ACC112 (cell line): ENCODE data around the gene RGS16.

Experiments
- H2AFZ ChIP-seq: fragments of 200-600 bp; sonication (generic); one replicate; pipeline ENCODE4 v1.6.0; 2017; ENCODE audit warnings: antibody characterized with exemption, low read length; ENCODE audit not compliant: unreplicated experiment
- H3K27ac ChIP-seq: fragments of 200-600 bp; sonication (generic); 2 replicates; pipeline ENCODE4 v1.5.1; 2014; ENCODE audit warnings: low read depth, mild to moderate bottlenecking, antibody characterized with exemption, low read length, moderate library complexity
- H3K27me3 ChIP-seq: fragments of 200-600 bp; sonication (generic); 2 replicates; pipeline ENCODE4 v1.6.1; 2014; ENCODE audit warnings: mild to moderate bottlenecking, antibody characterized with exemption, low read length, moderate library complexity, mixed read lengths; ENCODE audit not compliant: insufficient read depth
- H3K36me3 ChIP-seq: fragments of 200-600 bp; sonication (generic); 2 replicates; pipeline ENCODE4 v1.6.1; 2016; ENCODE audit warnings: mild to moderate bottlenecking, antibody characterized with exemption, low read length, moderate library complexity, mixed read lengths; ENCODE audit not compliant: insufficient read depth
- H3K4me1 ChIP-seq: fragments of 200-600 bp; sonication (generic); one replicate; pipeline ENCODE4 v1.6.1; 2016; ENCODE audit warnings: low read length, mixed read lengths; ENCODE audit not compliant: insufficient read depth, unreplicated experiment, control insufficient read depth
- H3K4me3 ChIP-seq: fragments of 200-600 bp; sonication (generic); 2 replicates; pipeline ENCODE4 v1.5.1; 2014; ENCODE audit warnings: mild to moderate bottlenecking, low read depth, low read length
- H3K79me2 ChIP-seq: fragments of 200-600 bp; sonication (generic); one replicate; pipeline ENCODE4 v1.6.0; 2016; ENCODE audit warnings: low read length; ENCODE audit not compliant: control insufficient read depth, unreplicated experiment, insufficient read depth

RGS16 gene

DNA sequence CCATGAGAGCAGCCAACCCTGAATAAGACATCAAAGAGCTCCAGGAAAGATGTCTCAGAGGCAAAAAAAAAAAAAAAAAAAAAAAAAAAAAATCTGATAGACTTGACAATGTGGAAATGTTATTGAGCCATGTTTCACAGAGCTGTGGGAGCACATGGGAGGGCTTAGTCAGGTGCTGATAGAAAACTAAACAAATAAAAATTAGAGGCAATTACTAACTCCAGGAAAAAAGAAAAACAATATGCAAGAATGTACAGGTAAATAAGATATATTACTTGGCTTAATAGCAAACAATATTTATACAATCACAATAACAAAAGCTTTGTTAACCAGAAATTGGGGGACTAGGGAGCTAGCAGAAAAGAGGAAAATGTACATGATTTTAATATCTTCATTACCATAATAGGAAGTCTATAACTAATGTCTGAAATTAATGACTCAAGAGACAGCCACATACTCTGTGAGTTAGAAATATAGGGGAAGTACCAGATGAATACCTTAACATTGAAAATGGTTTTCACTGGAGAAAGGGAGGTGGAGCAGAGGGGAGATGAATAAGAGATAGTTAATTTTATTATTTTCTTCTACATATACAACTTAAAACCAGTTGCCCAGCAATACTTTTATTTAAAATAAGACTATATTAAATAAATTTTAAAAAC, 16.9 kb upstream of the RGS16 start:
- Histone ChIP-seq H3K36me3 (no peaks in the 10 kb centered on the region), H3K4me3 (no peak overlapping the region), H3K27ac (no peak overlapping the region), H2AFZ (no peak overlapping the region), H3K4me1 (peaks cover 28% of the 10 kb centered on the region), H3K27me3 (no peaks in the 10 kb centered on the region; the same call in 1 of the 2 replicates), H3K79me2 (no peaks in the 10 kb centered on the region)

DNA sequence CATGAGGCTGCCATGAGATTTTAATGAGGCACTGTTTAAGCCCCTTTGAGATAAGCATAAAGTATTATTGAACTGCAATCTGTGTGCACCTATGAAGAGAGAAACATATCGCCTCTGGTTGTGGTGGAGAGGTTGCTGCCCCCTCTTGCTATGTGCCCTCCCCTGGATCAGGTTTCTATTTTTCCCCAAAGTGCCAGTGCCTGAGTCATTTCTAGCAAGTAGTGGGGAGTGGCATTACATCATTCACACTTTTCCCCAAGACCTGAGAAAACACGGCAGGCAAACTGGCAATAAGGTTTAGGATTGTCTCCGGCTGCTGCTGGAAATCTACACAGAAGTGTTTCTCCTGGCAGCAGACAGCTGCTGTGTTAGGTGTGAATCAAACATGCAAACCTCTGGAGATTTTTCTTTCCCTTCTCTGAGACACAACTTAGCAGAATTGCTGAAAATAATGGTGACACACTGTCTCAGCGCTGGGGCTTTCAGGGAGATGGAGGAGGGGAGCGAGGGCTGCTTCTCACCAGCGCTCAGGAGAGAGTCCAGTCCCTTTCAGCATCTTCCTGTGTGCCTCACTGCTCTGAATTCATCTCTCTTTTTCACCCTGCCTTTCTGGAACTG, 13.7 kb upstream of the RGS16 start:
- Histone ChIP-seq H3K79me2 (no peaks in the 10 kb centered on the region), H3K27ac (no peak overlapping the region), H3K36me3 (no peaks in the 10 kb centered on the region), H3K4me3 (no peak overlapping the region), H2AFZ (no peak overlapping the region), H3K27me3 (no peaks in the 10 kb centered on the region; the same call in 1 of the 2 replicates), H3K4me1 (peaks cover 34% of the 10 kb centered on the region)

DNA sequence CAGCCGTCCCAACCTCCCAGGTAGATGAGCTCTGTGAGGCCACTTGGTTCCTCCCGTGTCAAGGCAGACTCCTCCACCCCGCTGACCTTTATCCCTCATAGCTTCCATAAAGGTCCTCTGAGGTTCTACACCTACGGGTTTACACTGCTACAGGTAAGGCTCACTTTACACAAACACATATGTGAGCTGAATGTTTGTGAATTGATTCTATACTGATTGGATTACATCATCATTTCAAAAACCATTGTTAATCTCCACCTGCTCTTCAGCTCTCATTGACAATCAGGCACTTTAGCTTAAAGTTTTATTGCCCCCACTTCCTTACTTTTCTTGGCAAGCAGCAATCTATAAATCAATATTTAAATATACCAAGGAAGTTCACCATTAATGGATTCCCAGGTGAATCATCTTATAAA, 12.8 kb upstream of the RGS16 start:
- no peak overlapping the region for H3K27ac ChIP-seq

DNA sequence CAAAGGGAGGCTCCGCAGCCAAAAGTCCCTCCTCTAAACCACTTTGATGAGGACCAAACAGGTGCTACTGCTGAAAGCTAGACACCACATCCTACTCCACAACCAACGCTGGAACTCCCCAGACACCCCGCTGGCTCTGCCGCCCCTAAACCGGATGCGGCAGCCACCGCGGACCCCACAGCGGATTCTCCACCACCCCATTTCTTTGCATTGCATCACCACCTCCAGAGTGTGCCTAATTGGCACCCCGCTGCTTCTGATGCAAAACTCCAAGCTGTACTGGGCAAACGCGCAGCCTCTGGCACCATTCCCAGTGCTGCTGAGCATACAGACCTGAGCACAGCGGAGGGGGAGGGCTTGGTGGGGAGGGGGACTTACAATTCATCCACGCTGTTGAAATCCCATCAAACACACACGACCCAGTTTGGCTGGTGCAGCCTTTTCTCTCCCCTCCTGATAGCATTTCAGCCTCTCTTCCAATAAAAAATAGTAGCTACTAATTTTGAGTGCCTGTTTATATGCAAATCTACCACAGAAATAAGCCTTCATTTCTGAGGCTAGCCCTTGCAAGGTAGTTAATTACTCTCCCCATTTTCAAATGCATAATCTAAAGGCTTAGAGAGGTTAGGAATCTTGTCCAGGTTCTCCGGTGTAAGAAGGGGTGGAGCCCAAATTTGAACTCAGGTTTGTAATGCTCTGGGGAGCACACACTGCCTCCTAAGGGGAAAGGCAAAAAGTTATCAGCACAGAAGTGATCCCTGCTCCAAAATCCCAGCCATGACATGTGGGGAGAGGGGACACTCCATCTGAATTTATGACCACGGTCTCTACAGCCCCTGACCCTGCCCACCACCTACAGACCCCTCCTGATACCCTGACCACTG, 12.2 kb upstream of the RGS16 start:
- no peaks in the 10 kb centered on the region; the same call in 1 of the 2 replicates for H3K27me3 ChIP-seq
- H2AFZ ChIP-seq: no peak overlapping the region
- H3K4me3 ChIP-seq: peak overlapping the region; percentile 33
- no peak overlapping the region for H3K27ac ChIP-seq
- peaks cover 34% of the 10 kb centered on the region for H3K4me1 ChIP-seq
- no peaks in the 10 kb centered on the region for H3K36me3 ChIP-seq
- no peaks in the 10 kb centered on the region for H3K79me2 ChIP-seq

More for the DNA sequence above, 12.8 kb upstream of the RGS16 start:
- no peaks in the 10 kb centered on the region; the same call in 1 of the 2 replicates for H3K27me3 ChIP-seq
- H2AFZ ChIP-seq: no peak overlapping the region
- H3K4me1 ChIP-seq: peaks cover 34% of the 10 kb centered on the region
- no peaks in the 10 kb centered on the region for H3K36me3 ChIP-seq
- H3K79me2 ChIP-seq: no peaks in the 10 kb centered on the region
- H3K4me3 ChIP-seq: no peak overlapping the region

DNA sequence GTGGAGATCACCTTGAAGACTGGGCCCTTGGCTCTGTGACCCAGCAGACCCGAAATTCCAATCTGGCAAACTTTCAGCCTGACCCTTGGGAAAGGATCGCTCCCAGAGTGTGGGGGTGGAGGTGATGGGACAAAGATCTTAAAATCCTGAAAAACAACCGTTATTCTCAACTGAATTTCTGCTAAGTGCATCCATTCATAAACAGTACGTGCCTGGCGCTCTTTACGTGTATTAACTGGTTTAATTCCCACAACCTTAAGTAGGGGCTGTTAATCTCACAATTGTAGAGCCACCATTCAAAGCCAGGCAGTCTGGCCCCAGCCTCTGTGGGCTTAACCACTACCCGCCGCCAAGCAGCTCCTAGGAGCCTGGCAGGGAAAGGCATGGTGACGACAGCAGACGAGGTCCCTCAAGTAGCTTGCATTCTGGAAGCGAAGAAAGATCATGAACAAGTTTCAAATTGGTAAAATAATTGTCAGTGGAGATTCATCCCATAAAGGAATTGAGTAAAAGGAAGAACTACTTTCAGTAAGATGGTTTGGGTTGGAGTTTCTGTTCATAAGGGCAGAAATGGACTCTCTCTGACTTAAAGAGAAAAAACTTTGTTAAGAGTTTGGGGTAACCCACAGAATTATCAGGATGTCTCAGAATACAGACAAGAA, 11.4 kb upstream of the RGS16 start:
- Histone ChIP-seq H3K4me1 (peaks cover 34% of the 10 kb centered on the region), H3K27ac (peak overlapping the region; percentile 51), H3K4me3 (peak overlapping the region; percentile 71), H3K36me3 (no peaks in the 10 kb centered on the region), H3K79me2 (no peaks in the 10 kb centered on the region), H3K27me3 (no peaks in the 10 kb centered on the region; the same call in 1 of the 2 replicates), H2AFZ (peak overlapping the region; percentile 17)

DNA sequence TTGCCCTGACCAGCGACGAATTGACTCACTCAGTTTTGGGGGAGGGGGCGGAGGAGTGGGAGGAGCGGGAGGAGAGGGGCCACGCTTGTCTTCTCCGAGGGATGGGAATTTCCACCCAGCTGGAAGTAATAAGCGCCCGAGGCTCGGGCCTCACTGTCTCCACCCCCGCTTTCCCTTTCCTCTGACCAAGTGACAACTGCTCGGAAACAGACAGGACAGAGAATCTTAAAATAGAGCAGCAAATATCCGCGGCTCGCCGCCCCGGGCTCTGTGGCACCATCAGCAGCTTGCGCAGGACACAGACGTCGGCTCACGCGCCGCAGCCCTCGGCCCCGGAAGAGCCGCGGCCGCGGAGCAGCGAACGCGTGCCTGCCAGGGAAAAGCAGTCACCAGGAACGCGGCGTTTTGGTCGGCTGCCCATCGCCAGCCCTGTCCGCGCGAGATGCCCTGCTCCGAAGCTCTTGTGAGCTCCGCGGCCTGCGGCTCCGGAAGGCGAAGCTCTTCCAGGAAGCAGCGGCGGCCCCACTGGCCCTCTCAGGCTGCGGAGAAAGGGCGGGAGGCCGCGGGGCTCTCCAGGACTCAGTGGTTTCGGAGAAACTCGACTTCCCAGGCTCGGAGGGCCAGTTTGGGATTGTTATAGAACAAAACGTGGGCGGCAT, 10.7 kb upstream of the RGS16 start:
- no peaks in the 10 kb centered on the region for H3K36me3 ChIP-seq
- H2AFZ ChIP-seq: peak overlapping the region; percentile 17
- peak overlapping the region; percentile 51 for H3K27ac ChIP-seq
- no peaks in the 10 kb centered on the region; the same call in 1 of the 2 replicates for H3K27me3 ChIP-seq
- no peaks in the 10 kb centered on the region for H3K79me2 ChIP-seq
- H3K4me3 ChIP-seq: peak overlapping the region; percentile 71
- peaks cover 34% of the 10 kb centered on the region for H3K4me1 ChIP-seq

DNA sequence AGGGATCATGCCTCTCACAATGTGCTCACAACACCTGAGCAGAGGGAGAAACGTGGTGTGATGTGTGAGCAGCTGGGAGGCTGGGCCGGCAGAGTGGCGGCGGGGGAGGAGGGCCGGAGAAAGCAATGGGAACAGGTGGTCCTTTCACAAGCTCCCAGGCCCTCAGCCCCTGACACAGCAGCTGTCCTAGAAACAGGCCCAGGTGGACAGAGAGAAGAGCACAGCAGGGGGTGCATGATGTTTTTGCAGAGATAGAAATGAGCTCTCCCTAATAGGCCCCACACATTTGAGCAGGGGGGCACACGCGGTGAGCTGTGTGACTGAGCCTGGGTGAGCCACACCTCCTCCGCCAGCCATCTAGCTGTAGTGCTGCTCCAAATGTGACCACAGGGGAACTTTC, 7.6 kb upstream of the RGS16 start:
- Histone ChIP-seq H2AFZ (no peak overlapping the region), H3K27ac (no peak overlapping the region), H3K4me1 (peaks cover 30% of the 10 kb centered on the region), H3K27me3 (no peaks in the 10 kb centered on the region), H3K4me3 (no peak overlapping the region), H3K36me3 (no peaks in the 10 kb centered on the region), H3K79me2 (no peaks in the 10 kb centered on the region)

DNA sequence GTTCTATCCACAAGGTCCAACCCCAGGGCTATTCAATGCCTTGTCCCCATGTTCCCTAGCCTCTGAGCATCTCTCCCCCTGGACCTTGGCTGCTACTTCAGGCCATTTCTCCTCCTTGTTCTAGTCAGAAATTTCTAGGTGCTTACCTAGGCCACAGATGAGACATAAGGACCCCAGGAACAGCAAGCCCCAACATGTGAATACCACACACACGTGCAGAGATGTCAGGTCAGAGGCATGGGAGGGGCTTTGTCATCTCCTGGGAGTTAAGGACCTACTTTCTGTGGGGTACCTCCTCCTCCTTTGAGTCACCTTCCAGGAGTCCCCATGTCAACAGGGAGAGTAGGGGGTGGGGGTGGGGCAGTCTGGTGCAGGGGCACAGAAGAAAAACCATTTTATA, 7.1 kb upstream of the RGS16 start:
- Histone ChIP-seq H3K4me3 (no peak overlapping the region), H3K27ac (no peak overlapping the region), H3K4me1 (peaks cover 27% of the 10 kb centered on the region), H3K27me3 (no peaks in the 10 kb centered on the region), H2AFZ (no peak overlapping the region), H3K36me3 (no peaks in the 10 kb centered on the region), H3K79me2 (no peaks in the 10 kb centered on the region)

DNA sequence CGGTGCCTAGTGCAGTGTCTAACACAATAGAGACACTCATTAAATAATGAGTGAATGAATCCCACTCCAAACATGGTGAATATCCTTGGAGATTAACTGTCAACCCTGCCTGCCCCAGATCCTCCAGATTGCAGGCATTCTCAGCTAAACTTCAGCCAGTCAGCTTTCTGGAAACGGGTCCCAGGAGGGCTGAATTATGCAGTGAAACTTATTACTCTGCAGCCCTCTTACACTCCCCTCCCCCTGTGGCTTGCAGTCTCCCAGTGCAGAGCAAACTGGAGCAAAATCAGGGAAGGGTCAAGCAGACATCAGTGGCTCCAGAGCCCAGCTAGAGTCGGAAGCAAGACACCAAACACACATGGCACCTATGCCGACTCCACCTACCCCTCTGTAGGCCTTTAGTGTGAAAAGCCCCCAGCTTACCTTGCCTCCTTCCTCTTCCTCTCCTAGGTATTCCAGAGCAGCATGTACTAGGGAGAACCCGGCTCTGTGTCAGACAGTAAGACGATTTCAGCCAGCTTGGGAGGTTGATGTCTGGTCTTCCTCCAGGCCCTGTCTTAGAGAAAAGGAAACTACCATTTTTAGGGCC, 6.5 kb upstream of the RGS16 start:
- Histone ChIP-seq H3K27ac (no peak overlapping the region), H3K4me3 (no peak overlapping the region), H3K79me2 (no peaks in the 10 kb centered on the region), H2AFZ (no peak overlapping the region), H3K27me3 (no peaks in the 10 kb centered on the region), H3K4me1 (peaks cover 21% of the 10 kb centered on the region), H3K36me3 (no peaks in the 10 kb centered on the region)
